ENCODE data around the gene CLPTM1.

DNA sequence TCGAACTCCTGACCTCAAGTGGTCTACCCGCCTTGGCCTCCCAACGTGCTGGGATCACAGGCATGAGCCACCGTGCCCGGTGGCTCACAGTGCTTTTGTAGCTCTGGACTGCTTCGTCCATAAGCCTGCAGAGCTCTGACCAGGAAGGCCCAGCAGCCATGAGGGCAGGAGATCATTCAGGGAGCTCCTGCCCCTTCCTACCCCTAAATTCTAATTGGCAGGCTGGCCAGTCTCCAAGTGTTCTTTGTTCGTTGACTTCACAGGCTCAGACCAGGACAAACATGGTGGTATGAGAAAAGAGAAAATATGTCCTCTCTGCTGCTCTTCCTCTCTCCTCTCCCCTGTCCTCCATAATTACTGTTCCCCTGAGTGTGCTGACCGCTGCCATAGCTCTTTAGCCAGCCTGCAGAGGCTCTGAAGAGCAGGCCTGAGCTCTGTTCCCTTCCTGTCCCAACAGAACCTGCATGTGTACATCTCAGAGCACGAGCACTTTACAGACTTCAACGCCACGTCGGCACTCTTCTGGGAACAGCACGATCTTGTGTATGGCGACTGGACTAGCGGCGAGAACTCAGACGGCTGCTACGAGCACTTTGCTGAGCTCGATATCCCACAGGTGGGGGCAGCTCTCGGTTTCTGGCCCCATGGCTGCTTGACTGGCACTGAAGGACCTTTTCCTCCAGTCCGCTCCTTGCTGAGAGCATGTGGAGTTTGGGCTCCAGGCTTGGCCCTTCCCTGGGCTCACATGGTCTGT lies 19.0 kb downstream of the CLPTM1 start:
- TF ChIP-seq, protein P1, sequence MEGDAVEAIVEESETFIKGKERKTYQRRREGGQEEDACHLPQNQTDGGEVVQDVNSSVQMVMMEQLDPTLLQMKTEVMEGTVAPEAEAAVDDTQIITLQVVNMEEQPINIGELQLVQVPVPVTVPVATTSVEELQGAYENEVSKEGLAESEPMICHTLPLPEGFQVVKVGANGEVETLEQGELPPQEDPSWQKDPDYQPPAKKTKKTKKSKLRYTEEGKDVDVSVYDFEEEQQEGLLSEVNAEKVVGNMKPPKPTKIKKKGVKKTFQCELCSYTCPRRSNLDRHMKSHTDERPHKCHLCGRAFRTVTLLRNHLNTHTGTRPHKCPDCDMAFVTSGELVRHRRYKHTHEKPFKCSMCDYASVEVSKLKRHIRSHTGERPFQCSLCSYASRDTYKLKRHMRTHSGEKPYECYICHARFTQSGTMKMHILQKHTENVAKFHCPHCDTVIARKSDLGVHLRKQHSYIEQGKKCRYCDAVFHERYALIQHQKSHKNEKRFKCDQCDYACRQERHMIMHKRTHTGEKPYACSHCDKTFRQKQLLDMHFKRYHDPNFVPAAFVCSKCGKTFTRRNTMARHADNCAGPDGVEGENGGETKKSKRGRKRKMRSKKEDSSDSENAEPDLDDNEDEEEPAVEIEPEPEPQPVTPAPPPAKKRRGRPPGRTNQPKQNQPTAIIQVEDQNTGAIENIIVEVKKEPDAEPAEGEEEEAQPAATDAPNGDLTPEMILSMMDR (IDR thresholded peaks at IDR 0.05; ENCODE audit: borderline replicate concordance, extremely low read depth, low read length, poor library complexity, severe bottlenecking): no peak
- no peak for TF ChIP-seq EZH2 (IDR thresholded peaks at IDR 0.05; ENCODE audit: borderline replicate concordance, low read depth, low read length, severe bottlenecking)

All from DND-41 (cell line).